ENCODE data around the gene FBXL2. TPM values are rescaled to one million over a fixed set of nuclear protein-coding genes. Genes with fewer than 3 reads are reported as not detected.
"Not testable (repeated sequence)": the region's sequence is repeated elsewhere in the genome, so short reads cannot be mapped to it uniquely, and the experiment has no call there.

Gene FBXL2
- total RNA-seq, 1 experiment from 2014 or later = not detected

GRCh38 chr3:33394403-33395054 lies 117.3 kb downstream of the FBXL2 start:
- DNase-seq = no peak
- no peaks in the 10 kb centered on the region for H3K9me2 ChIP-seq (replicated peaks; ENCODE audit: insufficient read depth, low read length)
- H3K36me3 ChIP-seq (ENCODE audit: insufficient read depth, low read length) = peaks cover 87% of the 10 kb centered on the region
- H3K9ac ChIP-seq (ENCODE audit: low read length) = no peak overlapping the region
- H3K79me2 ChIP-seq (ENCODE audit: low read length) = peaks cover 12% of the 10 kb centered on the region
- no peak overlapping the region for H3K4me3 ChIP-seq (ENCODE audit: low read length)
- H4K20me1 ChIP-seq (ENCODE audit: insufficient read depth, low read depth, low read length) = peaks cover 10% of the 10 kb centered on the region
- H3K4me2 ChIP-seq (ENCODE audit: low read depth, low read length, poor library complexity, severe bottlenecking) = no peak overlapping the region
- H2AFZ ChIP-seq (ENCODE audit: low read length) = no peak overlapping the region
- H3K27ac ChIP-seq (ENCODE audit: low read length) = no peak overlapping the region
- H3K9me3 ChIP-seq (ENCODE audit: low read length) = no peaks in the 10 kb centered on the region
- H3K4me1 ChIP-seq (ENCODE audit: low read length) = no peaks in the 10 kb centered on the region; the same call in none of the 2 replicates
- no peaks in the 10 kb centered on the region for H3K27me3 ChIP-seq (ENCODE audit: low read length)

GRCh38 chr3:33395900-33396299 lies 118.7 kb downstream of the FBXL2 start:
- Histone ChIP-seq H3K9ac (ENCODE audit: low read length) (no peak overlapping the region), H3K27me3 (ENCODE audit: low read length) (no peaks in the 10 kb centered on the region), H3K79me2 (ENCODE audit: low read length) (peaks cover 19% of the 10 kb centered on the region), H2AFZ (ENCODE audit: low read length) (no peak overlapping the region), H3K4me1 (ENCODE audit: low read length) (no peaks in the 10 kb centered on the region; the same call in 1 of the 2 replicates), H3K27ac (ENCODE audit: low read length) (no peak overlapping the region), H3K4me2 (ENCODE audit: low read depth, low read length, poor library complexity, severe bottlenecking) (no peak overlapping the region), H4K20me1 (ENCODE audit: insufficient read depth, low read depth, low read length) (no peaks in the 10 kb centered on the region; the same call in 1 of the 2 replicates), H3K9me2 (replicated peaks; ENCODE audit: insufficient read depth, low read length) (no peaks in the 10 kb centered on the region), H3K36me3 (ENCODE audit: insufficient read depth, low read length) (peaks cover 88% of the 10 kb centered on the region), H3K9me3 (ENCODE audit: low read length) (no peaks in the 10 kb centered on the region), H3K4me3 (ENCODE audit: low read length) (no peak overlapping the region)
- DNase-seq = no peak

- Histone ChIP-seq H3K4me1 (ENCODE audit: low read length) (no peaks in the 10 kb centered on the region; the same call in 1 of the 2 replicates), H3K9ac (ENCODE audit: low read length) (no peak overlapping the region), H3K9me2 (replicated peaks; ENCODE audit: insufficient read depth, low read length) (no peaks in the 10 kb centered on the region), H3K27me3 (ENCODE audit: low read length) (no peaks in the 10 kb centered on the region), H3K9me3 (ENCODE audit: low read length) (no peaks in the 10 kb centered on the region), H3K4me3 (ENCODE audit: low read length) (no peak overlapping the region), H3K4me2 (ENCODE audit: low read depth, low read length, poor library complexity, severe bottlenecking) (no peak overlapping the region), H2AFZ (ENCODE audit: low read length) (no peak overlapping the region), H3K79me2 (ENCODE audit: low read length) (peaks cover 23% of the 10 kb centered on the region), H4K20me1 (ENCODE audit: insufficient read depth, low read depth, low read length) (no peaks in the 10 kb centered on the region), H3K36me3 (ENCODE audit: insufficient read depth, low read length) (peaks cover 88% of the 10 kb centered on the region), H3K27ac (ENCODE audit: low read length) (no peak overlapping the region)
- DNase-seq = no peak
These were observed 121.2 kb downstream of the FBXL2 start for GRCh38 chr3:33398410-33398809.

- no peak overlapping the region for H2AFZ ChIP-seq (ENCODE audit: low read length)
- no peak for DNase-seq
- H3K27me3 ChIP-seq (ENCODE audit: low read length) = no peaks in the 10 kb centered on the region
- H3K4me1 ChIP-seq (ENCODE audit: low read length) = no peaks in the 10 kb centered on the region; the same call in 1 of the 2 replicates
- no peaks in the 10 kb centered on the region for H3K9me3 ChIP-seq (ENCODE audit: low read length)
- no peak overlapping the region for H3K9ac ChIP-seq (ENCODE audit: low read length)
- peaks cover 73% of the 10 kb centered on the region for H3K36me3 ChIP-seq (ENCODE audit: insufficient read depth, low read length)
- H3K79me2 ChIP-seq (ENCODE audit: low read length) = peaks cover 33% of the 10 kb centered on the region
- H4K20me1 ChIP-seq (ENCODE audit: insufficient read depth, low read depth, low read length) = 0 out of 2 replicates have a peak, but pooled peaks cover 3% of the 10 kb centered on the region
- H3K27ac ChIP-seq (ENCODE audit: low read length) = no peak overlapping the region
- H3K9me2 ChIP-seq (replicated peaks; ENCODE audit: insufficient read depth, low read length) = no peaks in the 10 kb centered on the region
- H3K4me2 ChIP-seq (ENCODE audit: low read depth, low read length, poor library complexity, severe bottlenecking) = no peak overlapping the region
- H3K4me3 ChIP-seq (ENCODE audit: low read length) = no peak overlapping the region
These were observed 124.5 kb downstream of the FBXL2 start for GRCh38 chr3:33401781-33402180.

GRCh38 chr3:33402936-33403335 lies 125.7 kb downstream of the FBXL2 start:
- H3K9me3 ChIP-seq (ENCODE audit: low read length) = no peaks in the 10 kb centered on the region
- 0 out of 2 replicates have a peak, but pooled peaks cover 3% of the 10 kb centered on the region for H4K20me1 ChIP-seq (ENCODE audit: insufficient read depth, low read depth, low read length)
- no peaks in the 10 kb centered on the region for H3K27me3 ChIP-seq (ENCODE audit: low read length)
- no peak overlapping the region for H3K4me2 ChIP-seq (ENCODE audit: low read depth, low read length, poor library complexity, severe bottlenecking)
- H3K4me1 ChIP-seq (ENCODE audit: low read length) = no peaks in the 10 kb centered on the region; the same call in 1 of the 2 replicates
- no peaks in the 10 kb centered on the region for H3K9me2 ChIP-seq (replicated peaks; ENCODE audit: insufficient read depth, low read length)
- no peak overlapping the region for H3K4me3 ChIP-seq (ENCODE audit: low read length)
- H3K79me2 ChIP-seq (ENCODE audit: low read length) = peaks cover 41% of the 10 kb centered on the region
- H2AFZ ChIP-seq (ENCODE audit: low read length) = no peak overlapping the region
- peaks cover 71% of the 10 kb centered on the region for H3K36me3 ChIP-seq (ENCODE audit: insufficient read depth, low read length)
- H3K9ac ChIP-seq (ENCODE audit: low read length) = no peak overlapping the region
- DNase-seq = no peak
- H3K27ac ChIP-seq (ENCODE audit: low read length) = no peak overlapping the region

DNA sequence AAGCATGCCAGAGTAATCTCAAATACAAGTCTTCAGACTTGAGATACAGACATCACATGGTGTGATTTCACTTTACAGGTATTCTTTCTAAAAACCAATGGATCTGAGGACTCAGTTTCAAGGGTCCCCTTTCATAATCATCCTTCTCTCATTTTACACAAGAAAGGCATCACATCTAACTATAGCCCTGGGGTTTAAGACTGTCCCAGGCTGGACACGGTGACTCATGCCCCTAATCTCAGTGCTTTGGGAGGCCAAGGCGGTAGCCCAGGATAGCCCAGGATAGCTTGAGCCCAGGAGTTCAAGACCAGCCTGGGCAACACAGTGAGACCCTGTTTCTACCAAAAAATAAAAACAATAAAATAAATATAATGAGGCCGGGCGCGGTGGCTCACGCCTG lies 126.5 kb downstream of the FBXL2 start:
- Histone ChIP-seq H3K36me3 (ENCODE audit: insufficient read depth, low read length) (peaks cover 68% of the 10 kb centered on the region), H3K9ac (ENCODE audit: low read length) (no peak overlapping the region)

DNA sequence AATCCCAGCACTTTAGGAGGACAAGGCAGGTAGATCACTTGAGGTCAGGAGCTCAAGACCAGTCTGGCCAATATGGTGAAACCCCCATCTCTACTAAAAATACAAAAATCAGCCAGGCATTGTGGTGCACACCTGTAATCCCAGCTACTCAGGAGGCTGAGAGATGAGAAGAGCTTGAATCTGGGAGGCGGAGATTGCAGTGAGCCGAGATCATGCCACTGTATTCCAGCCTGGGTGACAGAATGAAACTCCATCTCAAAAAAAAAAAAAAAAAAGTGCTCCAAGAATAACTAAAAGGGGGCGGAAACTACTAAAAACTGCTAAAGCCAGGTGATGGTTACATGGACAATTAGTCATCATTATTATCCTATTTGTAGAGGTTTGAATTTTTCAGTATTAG lies 133.6 kb downstream of the FBXL2 start:
- not testable (repeated sequence) for H3K4me2 ChIP-seq (ENCODE audit: low read depth, low read length, poor library complexity, severe bottlenecking); H2AFZ ChIP-seq (ENCODE audit: low read length); H3K9ac ChIP-seq (ENCODE audit: low read length); H3K4me3 ChIP-seq (ENCODE audit: low read length); H3K9me2 ChIP-seq (replicated peaks; ENCODE audit: insufficient read depth, low read length); H3K4me1 ChIP-seq (ENCODE audit: low read length); DNase-seq; H3K9me3 ChIP-seq (ENCODE audit: low read length); H4K20me1 ChIP-seq (ENCODE audit: insufficient read depth, low read depth, low read length); H3K27ac ChIP-seq (ENCODE audit: low read length); H3K27me3 ChIP-seq (ENCODE audit: low read length)
- H3K79me2 ChIP-seq (ENCODE audit: low read length) = peaks cover 79% of the 10 kb centered on the region
- peaks cover 71% of the 10 kb centered on the region; the same call in 1 of the 2 replicates for H3K36me3 ChIP-seq (ENCODE audit: insufficient read depth, low read length)

More for the DNA sequence above, 126.5 kb downstream of the FBXL2 start:
- Histone ChIP-seq H2AFZ (ENCODE audit: low read length) (no peak overlapping the region), H3K4me1 (ENCODE audit: low read length) (no peaks in the 10 kb centered on the region), H4K20me1 (ENCODE audit: insufficient read depth, low read depth, low read length) (0 out of 2 replicates have a peak, but pooled peaks cover 3% of the 10 kb centered on the region), H3K27me3 (ENCODE audit: low read length) (no peaks in the 10 kb centered on the region), H3K4me3 (ENCODE audit: low read length) (no peak overlapping the region), H3K79me2 (ENCODE audit: low read length) (peaks cover 46% of the 10 kb centered on the region), H3K9me2 (replicated peaks; ENCODE audit: insufficient read depth, low read length) (no peaks in the 10 kb centered on the region), H3K27ac (ENCODE audit: low read length) (no peak overlapping the region), H3K9me3 (ENCODE audit: low read length) (no peaks in the 10 kb centered on the region), H3K4me2 (ENCODE audit: low read depth, low read length, poor library complexity, severe bottlenecking) (no peak overlapping the region)
- DNase-seq = no peak

DNA sequence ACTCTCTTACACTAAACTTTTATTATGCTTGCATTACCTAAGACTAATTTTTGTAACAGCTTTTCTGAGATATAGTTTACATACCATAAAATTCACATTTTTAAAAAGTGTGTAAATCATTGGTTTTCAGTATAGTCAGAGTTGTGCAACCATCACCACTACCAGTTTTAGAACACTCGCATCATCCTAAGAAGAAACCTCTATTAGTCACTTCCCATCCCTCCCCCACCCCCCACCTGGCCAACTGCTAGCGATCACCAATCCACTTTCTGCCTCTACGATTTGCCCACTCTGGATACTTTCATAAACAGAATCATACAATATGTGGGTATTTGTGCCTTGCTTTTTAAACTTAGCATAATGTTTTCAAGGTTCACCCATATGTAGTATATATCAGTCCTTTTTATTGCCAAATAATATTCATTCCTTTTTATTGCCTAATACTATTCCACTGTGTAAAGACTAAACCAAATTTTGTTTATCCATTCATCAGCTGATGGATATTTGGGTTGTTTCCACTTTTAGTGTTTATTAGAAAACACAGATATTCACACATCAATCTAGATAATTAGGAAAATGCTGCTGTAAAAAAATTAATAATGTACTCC lies 139.9 kb downstream of the FBXL2 start:
- H3K4me1 ChIP-seq (ENCODE audit: low read length) = no peaks in the 10 kb centered on the region
- H3K27me3 ChIP-seq (ENCODE audit: low read length) = no peaks in the 10 kb centered on the region
- H3K4me3 ChIP-seq (ENCODE audit: low read length) = no peak overlapping the region
- H3K27ac ChIP-seq (ENCODE audit: low read length) = no peak overlapping the region
- no peaks in the 10 kb centered on the region for H3K9me3 ChIP-seq (ENCODE audit: low read length)
- H4K20me1 ChIP-seq (ENCODE audit: insufficient read depth, low read depth, low read length) = peaks cover 19% of the 10 kb centered on the region; the same call in 1 of the 2 replicates
- H3K9ac ChIP-seq (ENCODE audit: low read length) = no peak overlapping the region
- peaks cover 58% of the 10 kb centered on the region for H3K36me3 ChIP-seq (ENCODE audit: insufficient read depth, low read length)
- peaks cover 86% of the 10 kb centered on the region for H3K79me2 ChIP-seq (ENCODE audit: low read length)
- no peak overlapping the region for H2AFZ ChIP-seq (ENCODE audit: low read length)
- no peak for DNase-seq
- H3K9me2 ChIP-seq (replicated peaks; ENCODE audit: insufficient read depth, low read length) = no peaks in the 10 kb centered on the region
- H3K4me2 ChIP-seq (ENCODE audit: low read depth, low read length, poor library complexity, severe bottlenecking) = no peak overlapping the region

Measured in Karpas-422 (cell line).